Heart left ventricle (tissue), 16 donors: Measurements from ENCODE around the gene ATF1. TPM values are rescaled to one million over a fixed set of nuclear protein-coding genes. Genes with fewer than 3 reads are reported as not detected.
"Not testable (repeated sequence)": the region's sequence is repeated elsewhere in the genome, so short reads cannot be mapped to it uniquely, and the experiment has no call there.

Source experiments
- ATAC-seq, 4 donors: fragments of 200-7000 bp; cut with Tn5 transposase; one replicate each; pipeline ENCODE4 v1.9.1; 2020 to 2022; ENCODE audit warnings: moderate library complexity in 4 of 4, mild to moderate bottlenecking in 3 of 4, moderate number of reproducible peaks in 1 of 4
- DNase-seq, 5 donors: peaks; one replicate each; pipeline ENCODE4 v3.0.0-alpha.2; 2020
- H3K27ac ChIP-seq, 12 donors: fragments of 200-600 bp; sonication (generic) in 4 of 12; one replicate each; pipeline versions ENCODE4 v1.5.0 to v1.8.0; 2016 to 2022; ENCODE audit warnings: mild to moderate bottlenecking in 2 of 12
- H3K27me3 ChIP-seq, 9 donors: fragments of 200-600 bp; sonication (generic) in 2 of 9; one replicate each; pipeline versions ENCODE4 v1.5.1 to v1.8.0; 2016 to 2022; ENCODE audit warnings: mild to moderate bottlenecking in 3 of 9
- H3K36me3 ChIP-seq, 9 donors: fragments of 200-600 bp; sonication (generic) in 2 of 9; one replicate each; pipeline versions ENCODE4 v1.5.0 to v1.8.0; 2018 to 2022; ENCODE audit warnings: mild to moderate bottlenecking in 2 of 9
- H3K4me1 ChIP-seq, 12 donors: fragments of 200-600 bp; sonication (generic) in 4 of 12; one replicate each; pipeline versions ENCODE4 v1.5.0 to v1.8.0; 2016 to 2022; ENCODE audit warnings: mild to moderate bottlenecking in 3 of 12
- H3K4me3 ChIP-seq, 12 donors: fragments of 200-600 bp; sonication (generic) in 4 of 12; one replicate each; pipeline versions ENCODE4 v1.5.0 to v1.8.0; 2017 to 2022; ENCODE audit warnings: mild to moderate bottlenecking in 9 of 12, moderate library complexity in 4 of 12
- H3K9me3 ChIP-seq, 12 donors: fragments of 200-600 bp; sonication (generic) in 4 of 12; one replicate each; pipeline versions ENCODE4 v1.5.0 to v1.8.0; 2016 to 2022; ENCODE audit warnings: mild to moderate bottlenecking in 1 of 12
- CTCF ChIP-seq, 12 donors: fragments of 200-600 bp; sonication (generic) in 4 of 12; IDR thresholded peaks; one replicate each; pipeline versions ENCODE4 v1.5.0 to v1.8.0; 2018 to 2022; ENCODE audit warnings: antibody characterized with exemption in 12 of 12, mild to moderate bottlenecking in 5 of 12
- POLR2A ChIP-seq, 2 donors: fragments of 450-650 bp; IDR thresholded peaks; one replicate each; pipeline ENCODE4 v1.6.1; 2017; ENCODE audit warnings: antibody characterized with exemption in 2 of 2, mild to moderate bottlenecking in 2 of 2, moderate library complexity in 2 of 2
- WGBS, 4 donors: extraction: QIAGEN DNeasy Blood & Tissue Kit in 2 of 4; methylation state at CpG; one replicate each; pipeline versions ENCODE4 v1.1.5 to v1.1.7; 2013 to 2018; 5-methylcytosine and 5-hydroxymethylcytosine counted together
- intact Hi-C, 10 donors: fragments of 100-400 bp; cut with DNase I; formaldehyde crosslinking; loops; one replicate each; pipeline versions ENCODE4 v1.11.1 to v1.14.2; 2022
- polyA plus RNA-seq, 2 donors: library from polyadenylated mRNA; stranded (reverse); fragments of 200-250 nt; gene quantifications; one replicate each; pipeline ENCODE4 v1.2.3, GENCODE V29; 2013
- total RNA-seq, 9 donors: library from RNA; depleted of rRNA in 2 of 9; stranded (reverse); fragments of >200 nt in 2 of 9; fragmentation: NEBNext Ultra II Directional in 3 of 9; extraction: Animal tissue kit (Norgen Biotek cat#: 25700) in 3 of 9; gene quantifications; one replicate each; pipeline versions ENCODE4 v1.1.0 to v1.2.4, GENCODE V29; 2016 to 2023
- donor health status: ischemic (EF 13 %, LVEDD 7.1; RV severe dilation, severe dysfunction).
- donor health status: healthy with polysubstance abuse.
- donor health status: DM: no; HTN: yes; CAD: no.
- donor health status: DM: no; HTN: no; CAD: no.
- donor health status: ischemic (EF 25% LVEDD 6.9; RV normal size, moderate dysfunction).
- donor health status: ischemic (EF 25% LVEDD 5.7; RV mildly dilated, moderate dysfunction).
- donor health status: healthy.
- donor health status: DM: yes; HTN: yes; CAD: no.
- donor health status: ischemic (EF 35%, LVEDD 5.7; RV mildly dilated, moderate dysfunction).
- donor health status: nonischemic (EF 11% LVEDD 7.7; RV severe dilation, severe dysfunction).
- donor health status: DM: yes; HTN: yes; CAD: no.
- donor health status: PGD.
- donor health status: ischemic (EF 29% LVEDD 5.4; RV normal size, mild dysfunction).
- donor health status: nonischemic (EF 23%, LVEDD 6.1; RV moderate dilation, normal function).

Gene ATF1
- total and polyA plus RNA-seq, 11 donors, result 3.5 to 27.4 (median 18.0) TPM

- H3K4me1 ChIP-seq, result no peaks in the 10 kb centered on the region
- ATAC-seq, result no peak
- WGBS, 4 donors, result 73 to 79% (median 76%) methylated on average over 4 of the region's 4 CpGs
- H3K36me3 ChIP-seq, result no peaks in the 10 kb centered on the region
- no peaks in the 10 kb centered on the region for H3K27me3 ChIP-seq
- H3K4me3 ChIP-seq, result no peak overlapping the region
- intact Hi-C loops, result no loop called here
- TF ChIP-seq CTCF (IDR thresholded peaks at IDR 0.05), result no peak
- no peak for TF ChIP-seq POLR2A (IDR thresholded peaks at IDR 0.05)
- peaks cover 0 to 10% (median 0%) of the 10 kb centered on the region in 12 donors for H3K9me3 ChIP-seq
- DNase-seq, result no peak
- H3K27ac ChIP-seq, result no peak overlapping the region
These were observed 95.9 kb downstream of the ATF1 start for GRCh38 chr12:50859621-50860310.

GRCh38 chr12:50862316-50862715 lies 98.4 kb downstream of the ATF1 start:
- Histone ChIP-seq H3K4me3 (no peak overlapping the region), H3K27me3 (no peaks in the 10 kb centered on the region), H3K36me3 (no peaks in the 10 kb centered on the region), H3K9me3 (peaks cover 0 to 12% (median 0%) of the 10 kb centered on the region in 12 donors), H3K4me1 (no peaks in the 10 kb centered on the region), H3K27ac (no peak overlapping the region)
- intact Hi-C loops, result no loop called here
- TF ChIP-seq CTCF (IDR thresholded peaks at IDR 0.05) (no peak), POLR2A (IDR thresholded peaks at IDR 0.05) (no peak)
- ATAC-seq (no peak), DNase-seq (no peak)
- WGBS, 4 donors, result 85 to 91% (median 88%) methylated on average over 6 of the region's 6 CpGs

- H3K9me3 ChIP-seq, result peaks cover 0 to 17% (median 0%) of the 10 kb centered on the region in 12 donors
- no peak overlapping the region for H3K27ac ChIP-seq
- H3K4me1 ChIP-seq, result no peaks in the 10 kb centered on the region
- WGBS, 4 donors, result 79 to 82% (median 80%) methylated on average over 3 of the region's 3 CpGs
- H3K36me3 ChIP-seq, result no peaks in the 10 kb centered on the region
- TF ChIP-seq CTCF (IDR thresholded peaks at IDR 0.05) (no peak), POLR2A (IDR thresholded peaks at IDR 0.05) (no peak)
- intact Hi-C loops, result no loop called here
- ATAC-seq, result no peak
- H3K27me3 ChIP-seq, result no peaks in the 10 kb centered on the region
- no peak for DNase-seq
- no peak overlapping the region for H3K4me3 ChIP-seq
These were observed 101.4 kb downstream of the ATF1 start for GRCh38 chr12:50865266-50865665.

- H3K9me3 ChIP-seq, result peaks cover 0 to 26% (median 0%) of the 10 kb centered on the region in 12 donors
- H3K27ac ChIP-seq, H3K36me3 ChIP-seq, H3K27me3 ChIP-seq, H3K4me3 ChIP-seq, intact Hi-C loops, DNase-seq, H3K4me1 ChIP-seq, ATAC-seq: not testable (repeated sequence)
- 21 to 49% (median 45%) methylated on average over 2 of the region's 2 CpGs for WGBS, 4 donors
These were observed 105.0 kb downstream of the ATF1 start for GRCh38 chr12:50868881-50869280.

Other genes with a start within 250 kb of the ATF1 start
- gene TMPRSS12, start 78.8 kb downstream of the ATF1 start, total RNA-seq, result not detected
- not detected for gene TMPRSS12, start 78.8 kb downstream of the ATF1 start, polyA plus RNA-seq
- gene HIGD1C, start 188.4 kb downstream of the ATF1 start, total RNA-seq, result not detected
- gene HIGD1C, start 188.4 kb downstream of the ATF1 start, polyA plus RNA-seq, result not detected